HL-60 (cell line): ENCODE results near the gene KANTR.

Experiments used
- DNase-seq, 2 experiments: peaks; one replicate each; pipeline ENCODE4 v3.0.0-alpha.2; 2010 to 2020; ENCODE audit warnings: low read depth in 1 of 2, low spot score in 1 of 2
- H3K27ac ChIP-seq: fragments of 250-450 bp; sonication (Bioruptor Pico); replicated peaks from 2 replicates; pipeline ENCODE4 v1.5.1; 2020; ENCODE audit warnings: mild to moderate bottlenecking, moderate library complexity
- H3K27me3 ChIP-seq: fragments of 250-450 bp; sonication (Bioruptor Pico); 2 replicates; pipeline ENCODE4 v1.5.1; 2021; ENCODE audit warnings: mild to moderate bottlenecking, moderate library complexity; ENCODE audit not compliant: insufficient read depth, poor library complexity, severe bottlenecking
- H3K4me3 ChIP-seq: replicated peaks from 2 replicates; pipeline ENCODE4 v1.5.1; 2011; ENCODE audit warnings: mild to moderate bottlenecking, control low read depth, low read length; ENCODE audit not compliant: insufficient read depth
- GABPA ChIP-seq: IDR thresholded peaks from 2 replicates; pipeline ENCODE4 v1.6.1; 2012; ENCODE audit warnings: low read depth
- POLR2AphosphoS5 ChIP-seq: IDR thresholded peaks from 2 replicates; pipeline ENCODE4 v1.6.1; 2012; ENCODE audit warnings: low read depth
- SPI1 ChIP-seq: IDR thresholded peaks from 2 replicates; pipeline ENCODE4 v1.6.1; 2012; ENCODE audit warnings: low read depth, mild to moderate bottlenecking, borderline replicate concordance
- TF ChIP-seq, protein P1 (sequence below): IDR thresholded peaks from one replicate; pipeline ENCODE4 v1.5.1; 2011; ENCODE audit warnings: low read length, control low read depth, inconsistent platforms; ENCODE audit not compliant: insufficient read depth
- TF ChIP-seq, protein P2 (sequence below): IDR thresholded peaks from 2 replicates; pipeline ENCODE4 v1.6.1; 2012; ENCODE audit warnings: low read depth; ENCODE audit not compliant: insufficient replicate concordance

Gene KANTR

DNA sequence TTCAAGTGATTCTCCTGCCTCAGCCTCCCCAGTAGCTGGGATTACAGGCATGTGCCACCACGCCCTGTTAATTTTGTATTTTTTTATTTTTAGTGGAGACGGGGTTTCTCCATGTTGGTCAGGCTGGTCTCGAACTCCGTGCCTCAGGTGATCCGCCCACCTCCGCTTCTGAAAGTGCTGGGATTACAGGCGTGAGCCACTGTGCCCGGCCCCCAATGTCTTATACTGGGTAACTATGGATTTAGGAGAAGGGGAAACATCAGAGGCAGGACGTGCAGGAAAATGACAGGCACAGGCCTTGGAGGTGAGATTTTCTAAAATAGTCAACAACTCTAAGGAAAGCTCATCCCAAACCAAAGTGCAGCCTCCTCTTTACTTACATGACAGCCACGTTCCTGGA lies 22.9 kb upstream of the KANTR start:
- TF ChIP-seq GABPA = no peak
- TF ChIP-seq, protein P1, sequence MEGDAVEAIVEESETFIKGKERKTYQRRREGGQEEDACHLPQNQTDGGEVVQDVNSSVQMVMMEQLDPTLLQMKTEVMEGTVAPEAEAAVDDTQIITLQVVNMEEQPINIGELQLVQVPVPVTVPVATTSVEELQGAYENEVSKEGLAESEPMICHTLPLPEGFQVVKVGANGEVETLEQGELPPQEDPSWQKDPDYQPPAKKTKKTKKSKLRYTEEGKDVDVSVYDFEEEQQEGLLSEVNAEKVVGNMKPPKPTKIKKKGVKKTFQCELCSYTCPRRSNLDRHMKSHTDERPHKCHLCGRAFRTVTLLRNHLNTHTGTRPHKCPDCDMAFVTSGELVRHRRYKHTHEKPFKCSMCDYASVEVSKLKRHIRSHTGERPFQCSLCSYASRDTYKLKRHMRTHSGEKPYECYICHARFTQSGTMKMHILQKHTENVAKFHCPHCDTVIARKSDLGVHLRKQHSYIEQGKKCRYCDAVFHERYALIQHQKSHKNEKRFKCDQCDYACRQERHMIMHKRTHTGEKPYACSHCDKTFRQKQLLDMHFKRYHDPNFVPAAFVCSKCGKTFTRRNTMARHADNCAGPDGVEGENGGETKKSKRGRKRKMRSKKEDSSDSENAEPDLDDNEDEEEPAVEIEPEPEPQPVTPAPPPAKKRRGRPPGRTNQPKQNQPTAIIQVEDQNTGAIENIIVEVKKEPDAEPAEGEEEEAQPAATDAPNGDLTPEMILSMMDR = no peak
- no peak for TF ChIP-seq SPI1
- TF ChIP-seq, protein P2, sequence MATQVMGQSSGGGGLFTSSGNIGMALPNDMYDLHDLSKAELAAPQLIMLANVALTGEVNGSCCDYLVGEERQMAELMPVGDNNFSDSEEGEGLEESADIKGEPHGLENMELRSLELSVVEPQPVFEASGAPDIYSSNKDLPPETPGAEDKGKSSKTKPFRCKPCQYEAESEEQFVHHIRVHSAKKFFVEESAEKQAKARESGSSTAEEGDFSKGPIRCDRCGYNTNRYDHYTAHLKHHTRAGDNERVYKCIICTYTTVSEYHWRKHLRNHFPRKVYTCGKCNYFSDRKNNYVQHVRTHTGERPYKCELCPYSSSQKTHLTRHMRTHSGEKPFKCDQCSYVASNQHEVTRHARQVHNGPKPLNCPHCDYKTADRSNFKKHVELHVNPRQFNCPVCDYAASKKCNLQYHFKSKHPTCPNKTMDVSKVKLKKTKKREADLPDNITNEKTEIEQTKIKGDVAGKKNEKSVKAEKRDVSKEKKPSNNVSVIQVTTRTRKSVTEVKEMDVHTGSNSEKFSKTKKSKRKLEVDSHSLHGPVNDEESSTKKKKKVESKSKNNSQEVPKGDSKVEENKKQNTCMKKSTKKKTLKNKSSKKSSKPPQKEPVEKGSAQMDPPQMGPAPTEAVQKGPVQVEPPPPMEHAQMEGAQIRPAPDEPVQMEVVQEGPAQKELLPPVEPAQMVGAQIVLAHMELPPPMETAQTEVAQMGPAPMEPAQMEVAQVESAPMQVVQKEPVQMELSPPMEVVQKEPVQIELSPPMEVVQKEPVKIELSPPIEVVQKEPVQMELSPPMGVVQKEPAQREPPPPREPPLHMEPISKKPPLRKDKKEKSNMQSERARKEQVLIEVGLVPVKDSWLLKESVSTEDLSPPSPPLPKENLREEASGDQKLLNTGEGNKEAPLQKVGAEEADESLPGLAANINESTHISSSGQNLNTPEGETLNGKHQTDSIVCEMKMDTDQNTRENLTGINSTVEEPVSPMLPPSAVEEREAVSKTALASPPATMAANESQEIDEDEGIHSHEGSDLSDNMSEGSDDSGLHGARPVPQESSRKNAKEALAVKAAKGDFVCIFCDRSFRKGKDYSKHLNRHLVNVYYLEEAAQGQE = no peak
- no peak for TF ChIP-seq POLR2AphosphoS5
- Histone ChIP-seq H3K4me3 (no peak overlapping the region), H3K27ac (no peak overlapping the region), H3K27me3 (no peaks in the 10 kb centered on the region)
- DNase-seq = no peak

DNA sequence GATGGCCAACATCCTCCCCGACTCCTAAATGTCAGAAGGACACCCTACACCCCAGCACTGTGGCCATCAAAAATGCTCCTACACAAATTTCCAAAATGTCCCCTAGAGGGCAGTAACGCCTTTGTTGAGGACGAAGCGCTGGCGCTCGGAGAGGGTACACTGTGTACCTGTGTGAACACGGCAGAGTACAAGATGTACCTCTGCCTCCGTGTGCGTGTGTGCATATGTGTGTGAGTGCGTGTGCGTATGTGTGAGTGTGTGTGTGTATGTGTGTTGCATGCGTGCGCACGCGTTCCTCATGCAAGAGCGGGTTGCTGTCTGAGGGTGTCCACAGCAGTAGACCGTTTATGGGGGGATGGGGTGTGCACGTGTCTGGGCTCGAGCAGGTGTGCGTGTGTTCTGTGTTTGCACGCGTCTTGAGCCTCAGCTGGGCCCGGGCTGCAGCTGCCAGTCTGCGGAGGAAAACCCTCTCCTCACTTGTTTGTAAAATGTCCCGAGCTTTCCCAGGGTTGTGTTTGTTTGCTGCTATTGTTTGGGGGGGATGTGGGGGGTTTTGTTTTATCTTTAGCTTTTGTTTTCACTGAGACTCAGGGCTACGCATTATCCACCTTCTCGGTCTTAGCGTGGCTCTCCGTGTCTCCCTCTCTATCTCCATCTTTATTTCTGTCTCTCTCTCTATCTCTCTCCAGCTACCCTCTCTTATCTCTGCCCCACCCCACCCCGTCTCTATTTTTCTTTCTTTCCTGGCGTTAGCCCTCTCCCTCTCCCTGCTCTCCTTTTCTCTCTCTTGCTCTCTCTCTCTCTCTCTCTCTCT lies 22.1 kb upstream of the KANTR start:
- Histone ChIP-seq H3K27me3 (no peaks in the 10 kb centered on the region), H3K27ac (no peak overlapping the region; the same call in 1 of the 2 replicates), H3K4me3 (peak overlapping the region; percentile 60)
- TF ChIP-seq, protein P1 = peak; percentile 40
- TF ChIP-seq, protein P2 = no peak
- DNase-seq = peak in 1 of 2 experiments; percentile 67

DNA sequence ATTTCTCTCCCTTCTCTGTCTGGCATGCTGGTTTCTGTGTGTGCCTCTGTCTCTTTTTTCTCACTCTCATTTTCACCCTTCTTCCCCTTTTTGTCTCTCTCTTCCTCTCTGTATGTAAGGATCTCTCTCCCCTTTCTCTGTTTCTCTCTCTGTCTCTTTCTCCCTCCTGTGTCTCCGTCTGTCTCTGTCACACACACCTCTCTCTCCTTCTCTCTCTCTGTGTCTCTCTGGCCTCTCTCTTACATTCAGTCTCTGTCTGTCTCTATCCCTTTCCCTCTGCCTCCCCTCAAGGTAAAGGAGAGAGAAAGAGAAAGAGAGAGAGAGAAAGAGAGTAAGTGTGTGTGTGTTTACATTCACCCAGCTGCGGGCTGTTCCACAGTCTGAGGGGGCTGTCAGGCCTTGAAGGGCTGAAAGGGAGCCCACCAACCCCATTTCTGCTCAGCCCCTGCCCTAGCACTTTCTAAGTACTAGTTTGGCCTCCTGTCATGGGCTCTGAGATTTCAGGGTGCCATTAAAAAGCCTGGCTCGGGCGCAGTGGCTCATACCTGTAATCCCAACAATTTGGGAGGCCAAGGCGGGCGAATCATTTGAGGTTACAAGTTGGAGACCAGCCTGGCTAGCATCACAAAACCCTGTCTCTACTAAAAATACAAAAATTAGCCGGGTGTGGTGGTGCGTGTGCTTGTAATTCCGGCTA lies 21.4 kb upstream of the KANTR start:
- no peak overlapping the region for H3K27ac ChIP-seq
- TF ChIP-seq POLR2AphosphoS5 (no peak), SPI1 (peak; percentile 29; the same call in 1 of the 2 replicates), GABPA (no peak)
- no peaks in the 10 kb centered on the region for H3K27me3 ChIP-seq
- no peak for DNase-seq
- peak overlapping the region; percentile 60 for H3K4me3 ChIP-seq

DNA sequence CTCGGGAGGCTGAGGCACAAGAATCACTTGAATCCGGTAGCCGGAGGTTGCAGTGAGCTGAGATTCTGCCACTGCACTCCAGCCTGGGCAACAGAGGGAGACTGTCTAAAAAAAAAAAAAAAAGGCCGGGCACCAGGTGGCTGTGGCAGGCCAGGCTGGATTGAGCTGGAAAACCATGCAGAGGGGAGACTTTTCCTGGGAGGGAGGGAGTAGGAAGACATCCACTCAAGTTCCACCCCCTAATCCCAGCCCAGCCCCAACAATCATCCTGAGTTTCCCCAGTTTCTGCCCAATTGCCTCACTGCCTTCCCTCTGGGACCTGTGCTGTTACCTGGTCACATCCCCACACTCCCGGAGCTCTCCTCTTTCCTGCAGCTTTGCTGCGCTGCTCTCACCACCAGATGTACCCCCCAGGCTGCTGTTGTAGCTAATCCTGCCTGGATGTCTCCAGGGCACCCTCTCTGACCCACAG lies 20.8 kb upstream of the KANTR start:
- TF ChIP-seq POLR2AphosphoS5 (no peak), GABPA (no peak)
- DNase-seq = no peak
- H3K4me3 ChIP-seq = no peak overlapping the region
- no peaks in the 10 kb centered on the region for H3K27me3 ChIP-seq
- H3K27ac ChIP-seq = no peak overlapping the region
